GM23248 (cell line): ENCODE results near the gene ANXA7. TPM values are rescaled to one million over a fixed set of nuclear protein-coding genes. Genes with fewer than 3 reads are reported as not detected.

Source experiments
- DNase-seq: peaks from one replicate; pipeline ENCODE4 v3.0.0-alpha.2; 2015
- H2AFZ ChIP-seq: fragments of 200-600 bp; sonication (generic); 2 replicates; pipeline ENCODE4 v1.6.1; 2016; ENCODE audit warnings: antibody characterized with exemption
- H3F3A ChIP-seq: fragments of 200-600 bp; sonication (generic); 2 replicates; pipeline ENCODE4 v1.6.1; 2016; ENCODE audit warnings: mild to moderate bottlenecking, antibody characterized with exemption, mixed run types; ENCODE audit not compliant: insufficient read depth
- H3K27ac ChIP-seq: fragments of 200-600 bp; sonication (generic); 2 replicates; pipeline ENCODE4 v1.5.1; 2016; ENCODE audit warnings: mild to moderate bottlenecking
- H3K27me3 ChIP-seq: fragments of 200-600 bp; sonication (generic); replicated peaks from 2 replicates; pipeline ENCODE4 v1.6.1; 2016; ENCODE audit warnings: mild to moderate bottlenecking; ENCODE audit not compliant: insufficient read depth
- H3K36me3 ChIP-seq: fragments of 200-600 bp; sonication (generic); 2 replicates; pipeline ENCODE4 v1.6.1; 2016; ENCODE audit warnings: low read depth, mild to moderate bottlenecking
- H3K4me1 ChIP-seq: fragments of 200-600 bp; sonication (generic); 2 replicates; pipeline ENCODE4 v1.6.1; 2016; ENCODE audit warnings: mild to moderate bottlenecking; ENCODE audit not compliant: insufficient read depth
- H3K4me2 ChIP-seq: fragments of 200-600 bp; sonication (generic); one replicate; pipeline ENCODE4 v1.6.1; 2016; ENCODE audit warnings: mild to moderate bottlenecking; ENCODE audit not compliant: unreplicated experiment
- H3K4me3 ChIP-seq: fragments of 200-600 bp; sonication (generic); 2 replicates; pipeline ENCODE4 v1.5.1; 2016; ENCODE audit warnings: mild to moderate bottlenecking
- H3K79me2 ChIP-seq: fragments of 200-600 bp; sonication (generic); 2 replicates; pipeline ENCODE4 v1.6.1; 2016; ENCODE audit warnings: mild to moderate bottlenecking; ENCODE audit not compliant: insufficient read depth
- H3K9ac ChIP-seq: fragments of 200-600 bp; sonication (generic); 2 replicates; pipeline ENCODE4 v1.6.1; 2016; ENCODE audit warnings: mild to moderate bottlenecking
- H3K9me2 ChIP-seq: fragments of 200-600 bp; sonication (generic); 2 replicates; pipeline ENCODE4 v1.6.1; 2016; ENCODE audit warnings: mixed run types, mild to moderate bottlenecking, moderate library complexity; ENCODE audit not compliant: insufficient read depth
- H3K9me3 ChIP-seq: fragments of 200-600 bp; sonication (generic); one replicate; pipeline ENCODE4 v1.6.1; 2017; ENCODE audit warnings: low read depth
- H4K20me1 ChIP-seq: fragments of 200-600 bp; sonication (generic); 2 replicates; pipeline ENCODE4 v1.6.0; 2016; ENCODE audit not compliant: insufficient read depth
- EZH2 ChIP-seq: fragments of 200-600 bp; sonication (generic); IDR thresholded peaks from 2 replicates; pipeline ENCODE4 v1.6.1; 2018; ENCODE audit warnings: antibody characterized with exemption, mild to moderate bottlenecking; ENCODE audit not compliant: insufficient read depth, poor library complexity, severe bottlenecking
- EZH2phosphoT487 ChIP-seq: fragments of 200-600 bp; sonication (generic); IDR thresholded peaks from 2 replicates; pipeline ENCODE4 v1.6.1; 2018; ENCODE audit warnings: antibody characterized with exemption, moderate library complexity, mild to moderate bottlenecking, low read depth; ENCODE audit not compliant: insufficient read depth
- WGBS, 2 experiments: methylation state at CpG; one replicate each; pipeline ENCODE4 v1.1.6; 2015 to 2017; ENCODE audit warnings: low lambda C conversion rate in 2 of 2, low coverage in 1 of 2; ENCODE audit errors: missing lambda C conversion rate in 2 of 2; 5-methylcytosine and 5-hydroxymethylcytosine counted together
- in situ Hi-C: fragments of 300-500 bp; cut with MboI; formaldehyde crosslinking; loops from 2 replicates; pipeline ENCODE4 v1.15.0; 2020
- polyA plus RNA-seq: library from polyadenylated mRNA; unstranded; fragments of >200 nt; fragmentation: Nextera tagmentation; extraction: Ambion mirVana; gene quantifications from 2 replicates; pipeline ENCODE4 v1.2.1, GENCODE V29; 2016
- total RNA-seq: library from RNA; depleted of rRNA; stranded (reverse); fragments of >200 nt; shearing (Covaris generic); gene quantifications from 2 replicates; pipeline ENCODE4 v1.2.3, GENCODE V29; 2014

Gene ANXA7
- total and polyA plus RNA-seq, 2 experiments from 2014 or later, result 152 to 167 TPM

DNA sequence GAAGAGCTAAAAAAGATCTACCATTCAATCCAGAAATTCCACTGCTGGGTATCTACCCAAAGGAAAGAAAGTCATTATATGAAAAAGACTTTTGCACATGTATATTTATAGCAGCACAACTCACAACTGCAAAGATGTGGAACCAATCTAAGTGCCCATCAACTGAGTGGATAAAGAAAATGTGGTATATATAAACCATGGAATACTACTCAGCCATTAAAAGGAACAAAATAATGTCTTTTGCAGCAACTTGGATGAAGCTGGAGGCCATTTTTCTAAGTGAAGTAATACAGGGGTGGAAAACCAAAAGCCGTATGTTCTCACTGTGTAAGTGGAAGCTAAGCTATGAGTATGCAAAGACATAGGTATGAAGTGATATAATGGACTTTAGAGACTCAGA is 3.0 kb downstream of the ANXA7 start:
- DNase-seq, result no peak
- Histone ChIP-seq H3K4me1 (peaks cover 30% of the 10 kb centered on the region), H4K20me1 (peaks cover 13% of the 10 kb centered on the region), H3K9me2 (no peaks in the 10 kb centered on the region), H3K27ac (no peak overlapping the region), H3F3A (peaks cover 31% of the 10 kb centered on the region), H3K27me3 (no peaks in the 10 kb centered on the region), H3K4me2 (no peak overlapping the region), H3K79me2 (peaks cover 63% of the 10 kb centered on the region), H2AFZ (no peak overlapping the region), H3K36me3 (no peaks in the 10 kb centered on the region), H3K4me3 (no peak overlapping the region), H3K9ac (no peak overlapping the region), H3K9me3 (no peaks in the 10 kb centered on the region)
- TF ChIP-seq EZH2phosphoT487 (no peak), EZH2 (no peak)
- in situ Hi-C loops, result no loop called here
- WGBS, 2 experiments, result 100% methylated on average over 1 of the region's 1 CpG

DNA sequence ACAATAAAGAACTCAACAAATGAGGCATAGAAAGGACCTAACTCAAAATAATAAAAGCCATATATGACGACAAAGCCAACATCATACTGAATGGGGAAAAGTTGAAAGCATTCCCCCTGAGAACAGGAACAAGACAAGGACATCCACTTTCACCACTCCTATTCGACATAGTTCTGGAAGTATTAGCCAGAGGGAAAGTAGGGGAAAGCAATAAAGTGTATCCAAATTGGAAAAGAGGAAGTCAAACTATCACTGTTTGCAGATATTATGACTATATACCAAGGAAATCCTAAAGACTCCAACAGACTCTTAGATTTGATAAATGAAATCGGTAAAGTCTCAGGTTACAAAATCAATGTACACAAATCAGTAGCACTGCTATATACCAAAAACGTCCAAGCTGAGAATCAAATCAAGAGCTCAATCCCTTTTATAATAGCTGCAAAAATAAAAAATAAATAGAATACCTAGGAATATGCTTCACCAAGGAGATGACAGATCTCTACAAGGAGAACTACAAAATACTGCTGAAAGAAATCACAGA is 4.8 kb downstream of the ANXA7 start:
- Histone ChIP-seq H3K9me3 (no peaks in the 10 kb centered on the region), H3K9ac (no peak overlapping the region), H4K20me1 (peaks cover 13% of the 10 kb centered on the region), H3K79me2 (peaks cover 82% of the 10 kb centered on the region), H3K4me3 (no peak overlapping the region), H3K27me3 (no peaks in the 10 kb centered on the region), H3F3A (peaks cover 26% of the 10 kb centered on the region), H3K9me2 (no peaks in the 10 kb centered on the region), H3K4me2 (no peak overlapping the region), H3K27ac (no peak overlapping the region), H3K36me3 (no peaks in the 10 kb centered on the region), H2AFZ (no peak overlapping the region), H3K4me1 (peaks cover 24% of the 10 kb centered on the region)
- no peak for DNase-seq
- TF ChIP-seq EZH2phosphoT487 (no peak), EZH2 (no peak)
- in situ Hi-C loops, result no loop called here
- WGBS, 2 experiments, result 72 to 74% methylated on average over 4 of the region's 4 CpGs

DNA sequence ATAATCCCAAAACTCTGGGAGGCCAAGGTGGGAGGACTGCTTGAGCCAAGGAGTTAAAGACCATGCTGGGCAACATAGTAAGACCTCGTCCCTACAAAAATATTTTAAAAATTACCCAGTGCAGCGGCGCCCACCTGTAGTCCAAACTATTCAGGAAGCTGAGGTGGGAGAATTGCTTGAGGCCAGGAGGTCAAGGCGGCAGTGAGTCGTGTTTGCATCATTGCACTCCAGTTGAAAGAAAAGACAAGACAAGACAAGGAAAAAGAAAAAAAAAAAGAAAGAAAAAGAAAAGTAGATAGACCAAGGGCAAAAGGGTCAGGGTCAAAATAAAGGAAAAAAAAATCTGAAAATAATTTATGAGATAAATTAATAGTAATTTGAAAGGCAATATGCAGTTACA is 5.8 kb downstream of the ANXA7 start:
- Histone ChIP-seq H3K79me2 (peaks cover 91% of the 10 kb centered on the region), H3K4me3 (no peak overlapping the region), H3K4me2 (peak overlapping the region; percentile 2), H3K27me3 (no peaks in the 10 kb centered on the region), H3K9me2 (no peaks in the 10 kb centered on the region), H3K9ac (no peak overlapping the region), H3K4me1 (peaks cover 24% of the 10 kb centered on the region), H3K9me3 (no peaks in the 10 kb centered on the region), H3K36me3 (no peaks in the 10 kb centered on the region), H2AFZ (no peak overlapping the region), H4K20me1 (peaks cover 22% of the 10 kb centered on the region), H3K27ac (no peak overlapping the region), H3F3A (peaks cover 22% of the 10 kb centered on the region)
- 66 to 75% methylated on average over 5 of the region's 5 CpGs for whole genome bisulfite sequencing, 2 experiments
- in situ Hi-C loops, result no loop called here
- no peak for TF ChIP-seq EZH2phosphoT487
- TF ChIP-seq EZH2, result no peak
- peak; percentile 23 for DNase-seq

DNA sequence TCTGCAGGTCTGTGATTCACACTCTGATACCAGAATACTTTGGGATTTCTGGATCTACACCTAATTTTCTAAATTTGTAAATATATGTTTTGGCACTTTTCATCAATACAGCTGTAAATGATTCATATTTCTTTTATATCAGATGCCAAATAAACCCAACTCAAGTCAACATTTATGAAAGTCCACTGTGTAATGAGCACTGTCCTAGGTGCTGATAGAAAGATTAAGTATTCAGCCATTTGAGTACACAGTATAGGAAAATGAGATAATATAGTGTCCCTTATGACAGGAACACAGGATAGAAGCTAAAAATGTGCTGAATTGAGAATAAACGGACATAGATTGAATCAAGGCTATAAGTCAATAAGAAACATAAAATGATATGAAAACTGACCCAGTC is 6.4 kb downstream of the ANXA7 start:
- no peak for DNase-seq
- H3K4me2 ChIP-seq, result no peak overlapping the region
- in situ Hi-C loops, result no loop called here
- peaks cover 18% of the 10 kb centered on the region for H3F3A ChIP-seq
- peaks cover 97% of the 10 kb centered on the region for H3K79me2 ChIP-seq
- TF ChIP-seq EZH2phosphoT487, result no peak
- no peak for TF ChIP-seq EZH2
- no peak overlapping the region for H3K4me3 ChIP-seq
- H3K9ac ChIP-seq, result no peak overlapping the region
- peaks cover 22% of the 10 kb centered on the region for H4K20me1 ChIP-seq
- no peak overlapping the region for H2AFZ ChIP-seq
- no peaks in the 10 kb centered on the region for H3K27me3 ChIP-seq
- H3K4me1 ChIP-seq, result peaks cover 23% of the 10 kb centered on the region
- no peaks in the 10 kb centered on the region for H3K36me3 ChIP-seq
- H3K9me2 ChIP-seq, result no peaks in the 10 kb centered on the region
- WGBS, 2 experiments, result 97 to 100% methylated on average over 1 of the region's 1 CpG
- H3K9me3 ChIP-seq, result no peaks in the 10 kb centered on the region
- H3K27ac ChIP-seq, result no peak overlapping the region

DNA sequence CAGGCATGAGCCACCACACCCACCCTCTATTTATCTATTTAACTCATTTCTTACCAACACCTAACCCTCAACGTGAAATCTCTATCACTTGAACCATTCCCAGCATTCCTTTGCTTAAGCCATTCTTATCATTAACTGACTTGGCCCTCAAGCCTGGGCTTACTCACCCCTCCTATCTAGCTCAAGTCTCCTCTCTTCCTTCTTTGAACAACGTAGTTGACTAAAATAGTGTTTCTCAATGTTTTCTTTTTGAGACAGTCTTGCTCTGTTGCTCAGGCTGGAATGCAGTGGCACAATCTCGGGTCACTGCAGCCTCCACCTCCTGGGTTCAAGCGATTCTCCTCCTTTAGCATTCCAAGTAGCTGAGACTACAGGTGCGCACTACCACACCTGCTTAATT is 7.0 kb downstream of the ANXA7 start:
- H4K20me1 ChIP-seq, result peaks cover 22% of the 10 kb centered on the region
- no peak overlapping the region for H3K9ac ChIP-seq
- no peak overlapping the region for H3K27ac ChIP-seq
- no peak overlapping the region for H3K4me3 ChIP-seq
- TF ChIP-seq EZH2phosphoT487 (no peak), EZH2 (no peak)
- DNase-seq, result no peak
- peaks cover 11% of the 10 kb centered on the region for H3F3A ChIP-seq
- H3K4me2 ChIP-seq, result no peak overlapping the region
- no peaks in the 10 kb centered on the region for H3K36me3 ChIP-seq
- in situ Hi-C loops, result no loop called here
- no peaks in the 10 kb centered on the region for H3K9me3 ChIP-seq
- H3K79me2 ChIP-seq, result peaks cover 100% of the 10 kb centered on the region
- H3K4me1 ChIP-seq, result peaks cover 17% of the 10 kb centered on the region
- no peaks in the 10 kb centered on the region for H3K27me3 ChIP-seq
- 92 to 93% methylated on average over 5 of the region's 5 CpGs for WGBS, 2 experiments
- no peaks in the 10 kb centered on the region for H3K9me2 ChIP-seq
- no peak overlapping the region for H2AFZ ChIP-seq
